ENCODE results near the gene ERG.

Gene ERG

GRCh38 chr21:38399103-38399502 is 99.2 kb downstream of the ERG start:
- no peak for DNase-seq (ENCODE audit: extremely low read depth in 1 of 2, low read depth in 1 of 2)

GRCh38 chr21:38396325-38396724 is 102.0 kb downstream of the ERG start:
- no peak for DNase-seq (ENCODE audit: extremely low read depth in 1 of 2, low read depth in 1 of 2)

GRCh38 chr21:38395581-38395980 is 102.7 kb downstream of the ERG start:
- DNase-seq (ENCODE audit: extremely low read depth in 1 of 2, low read depth in 1 of 2) = no peak

- DNase-seq (ENCODE audit: extremely low read depth in 1 of 2, low read depth in 1 of 2) = no peak
Measured at GRCh38 chr21:38392661-38393060, 105.6 kb downstream of the ERG start.

GRCh38 chr21:38389896-38390295 is 108.4 kb downstream of the ERG start:
- no peak for DNase-seq (ENCODE audit: extremely low read depth in 1 of 2, low read depth in 1 of 2)

- DNase-seq (ENCODE audit: extremely low read depth in 1 of 2, low read depth in 1 of 2) = no peak
Measured at GRCh38 chr21:38389354-38389676, 109.0 kb downstream of the ERG start.

- DNase-seq (ENCODE audit: extremely low read depth in 1 of 2, low read depth in 1 of 2) = no peak
Measured at GRCh38 chr21:38388647-38389353, 109.5 kb downstream of the ERG start.

- DNase-seq (ENCODE audit: extremely low read depth in 1 of 2, low read depth in 1 of 2) = no peak
Measured at GRCh38 chr21:38388203-38388602, 110.1 kb downstream of the ERG start.

GRCh38 chr21:38386967-38387366 is 111.3 kb downstream of the ERG start:
- DNase-seq (ENCODE audit: extremely low read depth in 1 of 2, low read depth in 1 of 2) = no peak

- no peak for DNase-seq (ENCODE audit: extremely low read depth in 1 of 2, low read depth in 1 of 2)
Measured at GRCh38 chr21:38385427-38386175, 112.7 kb downstream of the ERG start.

GRCh38 chr21:38384675-38385426 is 113.4 kb downstream of the ERG start:
- no peak for DNase-seq (ENCODE audit: extremely low read depth in 1 of 2, low read depth in 1 of 2)

- no peak for DNase-seq (ENCODE audit: extremely low read depth in 1 of 2, low read depth in 1 of 2)
Measured at GRCh38 chr21:38384238-38384560, 114.1 kb downstream of the ERG start.

- no peak for DNase-seq (ENCODE audit: extremely low read depth in 1 of 2, low read depth in 1 of 2)
Measured at GRCh38 chr21:38383411-38384237, 114.7 kb downstream of the ERG start.

- DNase-seq (ENCODE audit: extremely low read depth in 1 of 2, low read depth in 1 of 2) = no peak
Measured at GRCh38 chr21:38380481-38381137, 117.7 kb downstream of the ERG start.

GRCh38 chr21:38379147-38379546 is 119.1 kb downstream of the ERG start:
- DNase-seq (ENCODE audit: extremely low read depth in 1 of 2, low read depth in 1 of 2) = no peak

GRCh38 chr21:38377165-38378088 is 120.8 kb downstream of the ERG start:
- DNase-seq (ENCODE audit: extremely low read depth in 1 of 2, low read depth in 1 of 2) = no peak

- DNase-seq (ENCODE audit: extremely low read depth in 1 of 2, low read depth in 1 of 2) = no peak
Measured at GRCh38 chr21:38376693-38377092, 121.6 kb downstream of the ERG start.

- DNase-seq (ENCODE audit: extremely low read depth in 1 of 2, low read depth in 1 of 2) = no peak
Measured at GRCh38 chr21:38376235-38376634, 122.0 kb downstream of the ERG start.

GRCh38 chr21:38367646-38368045 is 130.6 kb downstream of the ERG start:
- no peak for DNase-seq (ENCODE audit: extremely low read depth in 1 of 2, low read depth in 1 of 2)

- DNase-seq (ENCODE audit: extremely low read depth in 1 of 2, low read depth in 1 of 2) = no peak
Measured at GRCh38 chr21:38365521-38365920, 132.8 kb downstream of the ERG start.

All from activated CD8-positive, alpha-beta memory T cell treated with anti-CD3 and anti-CD28 coated beads for 1 hour (primary cell).